ENCODE data around the gene MYO1E. TPM values are rescaled to one million over a fixed set of nuclear protein-coding genes. Genes with fewer than 3 reads are reported as not detected.
"Not testable (repeated sequence)": the region's sequence is repeated elsewhere in the genome, so short reads cannot be mapped to it uniquely, and the experiment has no call there.

Gene MYO1E
- total RNA-seq, 1 experiment from 2014 or later: 92.3 TPM

DNA sequence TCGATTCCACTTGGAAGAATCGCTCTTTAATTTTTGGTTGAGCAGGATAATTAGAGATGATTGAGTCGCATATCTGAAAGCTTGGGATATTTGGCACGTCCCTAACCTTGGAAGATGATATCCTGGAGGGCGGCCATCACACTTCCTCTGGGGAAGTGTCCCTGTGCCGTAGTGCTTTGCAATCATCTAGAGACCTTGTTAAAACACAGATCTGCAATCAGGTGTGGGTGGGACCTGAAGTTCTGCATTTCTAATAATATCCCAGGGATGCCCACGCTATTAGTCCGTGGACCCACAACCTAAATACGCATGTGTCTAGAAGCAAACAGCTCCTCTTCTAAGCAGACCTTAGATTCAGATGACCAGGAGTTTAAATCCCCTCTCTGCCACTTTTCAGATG, 20.5 kb downstream of the MYO1E start:
- no peak for DNase-seq (ENCODE audit: low read depth)

GRCh38 chr15:59350421-59350732, 22.3 kb downstream of the MYO1E start:
- DNase-seq (ENCODE audit: low read depth): no peak

DNA sequence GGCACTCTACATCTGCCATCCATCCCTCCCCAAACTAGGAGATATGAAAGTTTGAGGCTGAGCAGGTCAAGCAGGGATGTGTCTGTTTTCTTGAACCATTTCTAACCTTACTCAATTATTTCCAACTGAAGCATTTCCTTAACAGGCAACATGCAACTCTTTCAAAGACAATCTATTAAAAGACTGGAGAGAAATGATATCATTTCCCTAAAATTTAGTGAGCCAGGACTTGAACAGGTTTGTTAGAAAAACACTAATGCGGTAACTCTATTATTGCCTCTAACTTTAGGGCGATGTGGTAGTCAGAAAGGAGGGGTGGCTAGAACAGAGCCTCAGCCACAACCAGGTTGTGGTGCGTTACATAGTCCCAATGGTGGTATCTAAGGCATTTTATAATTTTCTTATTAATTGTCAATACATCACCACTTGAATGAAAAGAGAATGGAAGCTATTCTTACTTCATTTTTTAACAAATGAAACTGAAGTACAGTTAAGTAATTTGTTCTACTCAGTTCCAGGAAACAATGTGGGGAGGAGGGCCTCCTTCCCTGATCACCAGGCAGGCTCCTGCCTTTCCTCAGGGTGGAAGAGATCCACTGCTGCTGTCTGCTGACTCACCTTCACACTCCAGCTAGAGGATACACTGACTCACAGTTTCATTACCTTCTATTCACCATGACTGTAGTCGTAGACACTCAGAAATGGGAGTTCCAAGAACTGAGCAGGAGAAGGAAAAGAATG, 22.8 kb downstream of the MYO1E start:
- peak; percentile 91 for DNase-seq (ENCODE audit: low read depth)

DNA sequence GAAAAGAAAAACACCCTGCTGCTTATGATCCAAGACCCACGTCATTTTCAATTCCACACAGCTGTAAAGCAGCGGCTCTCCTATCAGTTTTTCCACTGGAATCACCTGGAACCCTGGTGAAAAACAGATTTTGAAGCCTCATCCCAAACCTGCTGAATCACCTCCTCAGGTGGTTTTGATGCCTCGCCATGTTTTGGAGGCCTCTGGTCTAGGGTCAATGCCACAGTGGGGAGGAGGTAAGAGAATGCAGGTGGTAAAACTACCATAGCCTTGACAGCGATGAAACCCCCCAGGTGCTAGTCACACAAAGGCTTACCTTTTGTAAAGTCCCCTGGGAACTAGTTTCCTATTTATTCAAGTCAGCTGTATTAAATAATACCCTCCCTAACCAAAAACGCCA, 24.8 kb downstream of the MYO1E start:
- DNase-seq (ENCODE audit: low read depth): no peak

GRCh38 chr15:59346951-59347350, 25.7 kb downstream of the MYO1E start:
- DNase-seq (ENCODE audit: low read depth): no peak

DNA sequence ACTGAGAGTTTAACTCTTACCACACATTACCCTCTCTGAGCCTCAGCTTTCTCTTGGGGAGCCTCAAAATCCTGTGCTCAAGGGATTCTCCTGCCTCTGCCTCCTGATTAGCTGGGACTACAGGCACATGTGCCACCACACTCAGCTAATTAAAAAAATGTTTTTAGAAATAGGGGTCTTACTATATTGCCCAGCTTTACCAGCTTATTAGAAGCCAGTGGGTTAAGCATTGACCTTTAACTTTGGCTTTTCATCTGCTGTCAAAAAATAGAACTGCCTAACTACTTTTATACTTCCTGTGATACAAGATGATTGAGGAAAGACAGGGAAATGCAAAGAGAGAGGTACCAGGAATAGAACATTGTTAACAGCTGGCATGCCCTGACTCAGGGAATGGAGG, 27.3 kb downstream of the MYO1E start:
- DNase-seq (ENCODE audit: low read depth): no peak

- no peak for DNase-seq (ENCODE audit: low read depth)
These were observed 28.4 kb downstream of the MYO1E start for GRCh38 chr15:59344311-59344710.

DNA sequence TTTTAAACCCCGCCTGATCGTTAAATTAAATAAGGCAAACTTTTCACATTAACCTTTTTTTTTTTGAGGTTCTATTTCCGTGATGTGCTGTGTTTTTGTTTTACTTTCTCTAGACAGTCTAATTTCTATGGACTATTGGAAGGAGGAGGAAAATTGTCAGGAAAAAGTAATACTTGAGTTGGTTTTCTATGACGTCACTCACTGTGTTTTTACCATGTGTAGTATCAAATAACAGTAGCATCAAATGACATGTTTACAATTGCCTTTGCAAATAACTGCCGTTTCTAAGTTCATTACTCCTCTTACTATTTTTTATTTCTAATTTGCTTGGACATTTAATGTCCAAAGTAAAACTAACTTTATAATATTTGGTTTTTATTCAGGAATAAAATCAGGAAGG, 32.3 kb downstream of the MYO1E start:
- DNase-seq (ENCODE audit: low read depth): no peak

DNA sequence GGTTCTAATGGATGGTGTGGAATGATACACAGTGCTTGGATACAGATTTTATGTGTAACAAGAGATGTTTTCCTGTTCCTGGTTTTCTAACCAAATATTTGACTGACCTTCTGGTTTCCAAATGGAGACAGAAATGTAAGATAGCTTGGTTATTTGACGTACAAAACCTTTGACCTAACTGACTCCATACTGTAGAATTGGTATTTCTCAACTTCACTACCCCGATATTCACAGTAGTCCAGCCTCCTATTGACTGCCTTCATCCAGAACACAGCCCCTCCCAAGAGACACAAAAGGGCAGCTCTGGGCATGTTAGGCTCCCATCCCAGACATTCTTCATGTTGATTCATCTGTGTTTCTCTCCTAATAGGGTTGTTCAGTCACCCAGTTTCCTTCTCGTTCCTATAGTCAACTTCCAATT, 33.4 kb downstream of the MYO1E start:
- DNase-seq (ENCODE audit: low read depth): no peak

- no peak for DNase-seq (ENCODE audit: low read depth)
These were observed 34.3 kb downstream of the MYO1E start for GRCh38 chr15:59338414-59338813.

DNA sequence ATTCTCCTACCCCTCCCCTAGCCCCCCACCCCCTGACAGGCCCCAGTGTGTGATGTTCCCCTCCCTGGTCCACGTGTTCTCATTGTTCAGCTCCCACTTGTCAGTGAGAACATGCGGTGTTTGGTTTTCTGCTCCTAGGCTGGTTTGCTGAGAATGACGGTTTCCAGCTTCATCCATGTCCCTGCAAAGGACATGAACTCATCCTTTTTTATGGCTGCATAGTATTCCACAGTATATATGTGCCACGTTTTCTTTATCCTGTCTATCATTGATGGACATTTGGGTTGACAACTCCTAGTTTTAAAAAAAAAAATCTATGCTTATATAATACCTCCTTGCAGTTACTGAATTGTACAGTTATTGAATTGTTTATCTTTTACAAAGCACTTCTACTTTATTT, 35.9 kb downstream of the MYO1E start:
- DNase-seq (ENCODE audit: low read depth): not testable (repeated sequence)

DNA sequence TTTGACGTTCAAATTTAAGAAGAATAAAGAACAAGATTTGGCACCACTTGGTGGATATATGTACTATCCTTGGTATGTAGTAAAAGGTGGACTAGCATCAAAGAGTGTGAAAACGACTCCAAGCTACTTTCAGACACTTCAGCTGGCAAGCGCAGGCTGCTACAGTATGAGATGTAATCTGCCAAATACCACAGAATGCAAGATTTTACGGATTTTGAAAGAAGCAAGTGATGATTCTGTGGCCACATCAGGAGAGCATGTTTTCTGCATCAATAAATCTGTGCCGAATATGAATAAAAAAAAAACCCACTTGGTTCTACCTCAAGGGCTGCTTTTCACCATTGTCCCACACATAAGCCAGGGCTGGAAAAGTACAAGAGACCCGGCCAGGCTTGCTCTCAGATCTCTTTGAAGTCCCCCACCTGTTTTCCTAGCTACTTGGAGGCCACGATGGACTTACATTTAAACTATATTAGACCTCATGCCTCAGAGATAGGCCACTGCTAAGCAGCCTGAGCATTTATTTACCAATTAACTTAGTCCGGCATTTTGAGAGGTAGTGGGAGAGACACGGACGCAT, 37.4 kb downstream of the MYO1E start:
- DNase-seq (ENCODE audit: low read depth): no peak

DNA sequence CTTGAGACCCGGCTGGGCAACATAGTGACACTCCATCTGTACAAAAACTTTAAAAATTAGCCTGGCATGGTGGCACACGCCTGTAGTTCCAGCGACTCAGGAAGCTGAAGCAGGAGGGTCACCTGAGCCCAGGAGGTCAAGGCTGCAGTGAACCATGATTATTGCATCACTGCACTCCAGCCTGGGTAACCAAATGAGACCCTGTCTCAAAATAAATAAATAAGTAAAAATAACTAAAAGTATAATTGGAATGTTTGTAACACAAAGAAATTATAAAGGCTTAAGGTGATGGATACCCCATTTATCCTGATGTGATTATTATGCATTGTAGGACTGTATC, 38.6 kb downstream of the MYO1E start:
- no peak for DNase-seq (ENCODE audit: low read depth)

- DNase-seq (ENCODE audit: low read depth): no peak
These were observed 39.1 kb downstream of the MYO1E start for GRCh38 chr15:59333401-59334075.

DNA sequence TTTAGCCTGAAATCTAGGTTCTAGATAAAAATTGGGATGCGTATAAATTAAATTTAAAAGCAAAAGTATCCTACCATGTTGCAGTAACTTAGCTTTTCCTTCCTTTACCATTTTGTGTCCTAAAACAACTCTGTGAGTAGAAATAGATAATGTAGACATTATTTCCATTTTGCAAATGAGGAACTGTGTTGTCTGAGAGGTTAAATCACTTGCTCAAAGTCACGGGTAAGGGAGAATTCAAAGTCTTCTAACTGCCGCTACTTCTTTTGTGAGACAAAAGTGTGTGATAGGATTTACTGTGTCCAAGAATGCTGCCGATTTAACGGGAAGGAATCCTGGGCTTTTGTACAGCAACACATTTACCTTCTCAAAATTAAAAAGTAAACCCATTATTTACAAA, 40.7 kb downstream of the MYO1E start:
- no peak for DNase-seq (ENCODE audit: low read depth)

DNA sequence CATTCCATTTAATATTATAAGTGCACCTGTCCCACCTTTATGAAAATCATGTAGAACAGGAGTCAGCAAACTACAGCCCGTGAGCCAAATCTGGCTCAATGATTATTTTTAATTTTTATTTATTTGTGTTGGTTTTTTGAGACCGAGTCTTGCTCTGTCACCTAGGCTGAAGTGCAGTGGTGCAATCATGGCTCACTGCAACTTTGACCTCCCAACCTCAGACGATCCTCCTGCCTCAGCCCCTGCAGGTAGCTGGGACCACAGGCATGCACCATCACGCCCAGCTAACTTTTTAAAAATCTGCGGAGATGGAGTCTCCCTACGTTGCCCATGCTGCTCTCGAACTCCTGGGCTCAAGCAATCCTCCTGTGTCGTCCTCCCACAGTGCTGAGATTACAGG, 42.0 kb downstream of the MYO1E start:
- DNase-seq (ENCODE audit: low read depth): no peak

- DNase-seq (ENCODE audit: low read depth): peak; percentile 29
These were observed 42.9 kb downstream of the MYO1E start for GRCh38 chr15:59329570-59330350.

GRCh38 chr15:59329091-59329490, 43.6 kb downstream of the MYO1E start:
- no peak for DNase-seq (ENCODE audit: low read depth)

DNA sequence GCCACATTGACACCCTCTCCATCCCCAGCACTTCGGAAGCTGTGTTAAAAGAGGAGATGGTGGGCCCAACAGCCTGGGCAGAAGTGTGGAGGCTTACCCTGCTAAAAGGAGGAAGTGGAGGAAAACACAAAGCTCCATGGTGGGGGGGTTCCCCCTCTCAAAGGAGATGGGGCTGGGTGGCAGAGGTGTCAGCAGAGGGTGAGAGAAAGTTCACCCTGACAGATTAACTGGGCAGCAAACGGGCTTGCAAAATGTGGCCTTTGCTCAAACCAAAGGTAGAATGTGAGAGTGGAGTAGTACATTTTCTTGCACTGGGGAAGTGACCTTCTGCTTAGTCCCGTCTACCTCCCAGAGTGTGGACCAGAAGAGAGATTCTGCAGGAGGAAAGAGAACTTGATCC, 44.7 kb downstream of the MYO1E start:
- no peak for DNase-seq (ENCODE audit: low read depth)

DNA sequence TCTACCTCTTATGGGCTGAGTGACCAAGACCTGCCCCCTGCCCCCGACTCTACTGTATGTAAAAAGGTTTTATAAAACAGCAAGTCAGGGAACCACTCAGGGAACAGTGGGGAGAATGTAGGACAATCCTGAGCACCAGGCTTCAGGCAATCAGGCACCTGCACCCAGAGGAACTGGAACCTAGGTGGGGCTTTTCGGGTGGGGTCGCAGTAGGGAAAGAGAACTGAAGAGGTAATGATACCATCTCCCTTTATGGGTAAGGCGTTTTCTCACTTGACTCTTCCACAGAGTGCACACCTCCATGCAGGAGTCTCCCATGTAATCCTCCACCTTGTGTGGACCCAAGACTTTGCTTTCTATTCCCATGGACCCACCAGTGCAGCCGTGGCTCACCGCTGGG, 45.8 kb downstream of the MYO1E start:
- no peak for DNase-seq (ENCODE audit: low read depth)

- no peak for DNase-seq (ENCODE audit: low read depth)
These were observed 50.5 kb downstream of the MYO1E start for GRCh38 chr15:59322056-59322759.
